GM21529 (cell line): Measurements from ENCODE around the gene ODF2.
"Not testable (repeated sequence)": the region's sequence is repeated elsewhere in the genome, so short reads cannot be mapped to it uniquely, and the experiment has no call there.

ENCODE experiments used
- ATAC-seq: cut with Tn5 transposase; IDR thresholded peaks from one replicate; pipeline ENCODE4 v1.9.1; 2021; ENCODE audit not compliant: unreplicated experiment

The ODF2 gene

GRCh38 chr9:128482186-128482585, 26.4 kb downstream of the ODF2 start:
- ATAC-seq = no peak

GRCh38 chr9:128484686-128485413, 29.0 kb downstream of the ODF2 start:
- no peak for ATAC-seq

GRCh38 chr9:128485414-128485855, 29.6 kb downstream of the ODF2 start:
- no peak for ATAC-seq

- ATAC-seq = no peak
Measured at GRCh38 chr9:128486201-128486600, 30.4 kb downstream of the ODF2 start.

- no peak for ATAC-seq
Measured at GRCh38 chr9:128493424-128493823, 37.6 kb downstream of the ODF2 start.

GRCh38 chr9:128494108-128494745, 38.4 kb downstream of the ODF2 start:
- no peak for ATAC-seq

GRCh38 chr9:128494746-128495129, 38.9 kb downstream of the ODF2 start:
- ATAC-seq = no peak

- no peak for ATAC-seq
Measured at GRCh38 chr9:128495296-128495695, 39.5 kb downstream of the ODF2 start.

GRCh38 chr9:128495804-128496417, 40.1 kb downstream of the ODF2 start:
- ATAC-seq = no peak

GRCh38 chr9:128497824-128498610, 42.2 kb downstream of the ODF2 start:
- no peak for ATAC-seq

- no peak for ATAC-seq
Measured at GRCh38 chr9:128498911-128499310, 43.1 kb downstream of the ODF2 start.

- no peak for ATAC-seq
Measured at GRCh38 chr9:128499920-128500319, 44.1 kb downstream of the ODF2 start.

- not testable (repeated sequence) for ATAC-seq
Measured at GRCh38 chr9:128503415-128503825, 47.6 kb downstream of the ODF2 start.

GRCh38 chr9:128503870-128504269, 48.1 kb downstream of the ODF2 start:
- ATAC-seq = no peak

GRCh38 chr9:128504485-128505413, 48.9 kb downstream of the ODF2 start, which contains the start of gene GLE1:
GLE1 (plus strand) TSS chr9:128504719; CDS start chr9:128504806, 87 bp downstream.
- peak; percentile 85 for ATAC-seq

GRCh38 chr9:128505414-128505765, 49.6 kb downstream of the ODF2 start:
- ATAC-seq = no peak

- ATAC-seq = not testable (repeated sequence)
Measured at GRCh38 chr9:128505906-128506305, 50.1 kb downstream of the ODF2 start.

- ATAC-seq = no peak
Measured at GRCh38 chr9:128512820-128513219, 57.0 kb downstream of the ODF2 start.

GRCh38 chr9:128521956-128522355, 66.2 kb downstream of the ODF2 start:
- ATAC-seq = no peak

- ATAC-seq = no peak
Measured at GRCh38 chr9:128523199-128523925, 67.6 kb downstream of the ODF2 start.
